NCI-H1694 (cell line): ENCODE results near the gene SLC16A10.
A peak's percentile ranks its signal among the peaks of the same experiment; 100 is the strongest.
"Not testable (repeated sequence)": the region's sequence is repeated elsewhere in the genome, so short reads cannot be mapped to it uniquely, and the experiment has no call there.

Experiments
- DNase-seq: peaks from one replicate; lab custom pipeline; 2025; lab: John Stamatoyannopoulos, UW

Gene SLC16A10

GRCh38 chr6:111185954-111186353 is 98.7 kb downstream of the SLC16A10 start:
- DNase-seq: no peak

GRCh38 chr6:111187874-111188273 is 100.6 kb downstream of the SLC16A10 start:
- DNase-seq: no peak

- not testable (repeated sequence) for DNase-seq
Observed at GRCh38 chr6:111189666-111190210, 102.4 kb downstream of the SLC16A10 start.

GRCh38 chr6:111190637-111191036 is 103.3 kb downstream of the SLC16A10 start:
- no peak for DNase-seq

- DNase-seq: not testable (repeated sequence)
Observed at GRCh38 chr6:111191136-111191535, 103.8 kb downstream of the SLC16A10 start.

- no peak for DNase-seq
Observed at GRCh38 chr6:111192911-111193555, 105.7 kb downstream of the SLC16A10 start.

GRCh38 chr6:111195656-111196055 is 108.4 kb downstream of the SLC16A10 start:
- no peak for DNase-seq

GRCh38 chr6:111198841-111199240 is 111.5 kb downstream of the SLC16A10 start:
- DNase-seq: no peak

GRCh38 chr6:111199935-111200334 is 112.6 kb downstream of the SLC16A10 start:
- DNase-seq: no peak

- no peak for DNase-seq
Observed at GRCh38 chr6:111200350-111201243, 113.3 kb downstream of the SLC16A10 start.

GRCh38 chr6:111201244-111201554 is 113.9 kb downstream of the SLC16A10 start:
- DNase-seq: no peak

GRCh38 chr6:111201764-111202163 is 114.5 kb downstream of the SLC16A10 start:
- no peak for DNase-seq

- not testable (repeated sequence) for DNase-seq
Observed at GRCh38 chr6:111203539-111203938, 116.2 kb downstream of the SLC16A10 start.

- no peak for DNase-seq
Observed at GRCh38 chr6:111204305-111204704, 117.0 kb downstream of the SLC16A10 start.

GRCh38 chr6:111204881-111205280 is 117.6 kb downstream of the SLC16A10 start:
- DNase-seq: no peak

GRCh38 chr6:111205502-111205901 is 118.2 kb downstream of the SLC16A10 start:
- no peak for DNase-seq

GRCh38 chr6:111207141-111207858 is 120.0 kb downstream of the SLC16A10 start:
- no peak for DNase-seq

- DNase-seq: no peak
Observed at GRCh38 chr6:111208933-111209332, 121.6 kb downstream of the SLC16A10 start.

GRCh38 chr6:111210194-111210728 is 123.0 kb downstream of the SLC16A10 start:
- peak; percentile 40 for DNase-seq

GRCh38 chr6:111211411-111212030 is 124.2 kb downstream of the SLC16A10 start:
- no peak for DNase-seq

GRCh38 chr6:111212625-111213024 is 125.3 kb downstream of the SLC16A10 start:
- no peak for DNase-seq

- no peak for DNase-seq
Observed at GRCh38 chr6:111215131-111215530, 127.8 kb downstream of the SLC16A10 start.
